G401.6 (cell line): ENCODE data around the gene EPM2A.
A peak's percentile ranks its signal among the peaks of the same experiment; 100 is the strongest.
"Not testable (repeated sequence)": the region's sequence is repeated elsewhere in the genome, so short reads cannot be mapped to it uniquely, and the experiment has no call there.

Experiments
- FAIRE-seq: peaks from 2 replicates; lab custom pipeline; 2012; peaks lifted over from hg19 to GRCh38; lab: Jason Lieb, UNC

Gene EPM2A

DNA sequence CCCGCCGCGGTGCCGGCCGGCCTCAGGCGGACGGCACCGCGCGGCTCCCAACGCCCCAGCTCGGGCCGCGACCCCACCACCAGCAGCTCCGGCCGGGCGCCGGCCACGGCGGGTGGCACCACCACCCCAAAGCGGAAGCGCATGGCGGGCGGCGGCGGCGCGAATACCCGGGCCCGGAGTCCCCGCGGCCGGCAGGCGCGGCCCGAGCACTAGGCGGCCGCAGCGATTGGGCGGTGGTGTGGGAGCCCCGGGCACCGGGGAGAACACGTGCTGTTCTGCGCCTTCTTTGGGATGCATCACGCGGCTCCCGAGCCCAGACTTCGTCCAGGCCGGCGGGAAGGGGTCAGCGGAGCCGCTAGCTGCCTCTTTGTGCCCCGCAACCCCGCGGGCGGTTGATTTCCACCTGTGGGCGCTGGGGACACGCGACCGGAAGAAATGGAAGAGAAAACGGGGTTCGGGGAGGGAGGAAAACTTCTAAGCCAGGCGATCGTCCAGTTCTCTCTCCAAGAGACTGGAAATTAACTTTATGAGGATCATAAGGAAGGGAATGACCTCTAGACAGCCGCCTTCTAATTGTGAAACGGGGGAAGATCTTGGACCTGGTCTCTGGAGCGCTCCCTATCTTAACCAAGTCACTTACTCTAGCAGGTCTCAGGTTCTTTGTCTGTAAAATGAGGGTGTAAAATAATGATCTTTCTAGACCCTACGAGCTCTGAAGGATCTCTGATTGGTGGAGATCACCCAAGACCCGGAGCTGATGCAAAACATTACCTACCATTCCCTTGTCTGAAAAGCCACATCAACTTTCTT lies at the start of gene EPM2A:
EPM2A (minus strand) TSS at position 165 of the 810 bp plus-strand sequence; CDS start at position 143, 22 bp downstream.
- peak; percentile 88 for FAIRE-seq

DNA sequence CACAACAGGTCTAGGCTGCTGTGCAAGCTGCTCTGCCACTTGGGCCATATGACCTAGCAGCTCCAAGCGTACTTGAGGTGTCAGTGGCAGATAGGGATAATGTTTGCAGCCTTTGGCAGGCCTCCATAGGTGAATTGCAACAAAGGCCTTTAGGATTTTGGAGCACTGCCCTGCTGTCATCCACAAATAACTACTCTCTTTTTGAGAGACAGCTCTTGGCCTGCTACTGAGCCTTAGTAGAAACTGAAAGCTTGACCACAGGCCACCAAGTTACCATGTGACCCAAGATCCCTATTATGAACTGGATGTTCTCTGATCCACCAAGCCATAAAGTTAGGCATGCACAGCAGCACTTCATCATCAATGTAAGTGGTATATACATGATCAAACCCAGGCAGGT lies 49.4 kb upstream of the EPM2A start:
- no peak for FAIRE-seq

DNA sequence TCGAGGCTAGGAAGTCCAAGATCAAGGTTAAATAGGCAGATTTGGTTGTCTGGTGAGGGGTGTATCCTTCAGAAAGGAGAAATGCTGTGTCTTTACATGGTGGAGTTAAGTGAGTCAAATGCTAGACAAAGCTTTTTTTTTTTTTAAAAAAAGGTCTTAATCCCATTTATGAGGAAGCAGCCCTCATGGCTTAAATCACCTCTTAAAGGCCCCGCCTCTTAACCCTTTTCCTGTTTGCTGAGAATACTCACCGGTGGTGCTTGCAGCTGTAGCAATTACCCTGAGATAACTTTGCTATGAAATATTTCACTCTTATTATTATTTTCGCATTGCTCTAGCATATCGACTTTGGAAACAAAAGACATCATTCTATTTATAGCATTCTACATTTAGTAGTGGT lies 48.5 kb upstream of the EPM2A start:
- no peak for FAIRE-seq

GRCh38 chr6:145772846-145773245 lies 37.5 kb upstream of the EPM2A start:
- no peak for FAIRE-seq

DNA sequence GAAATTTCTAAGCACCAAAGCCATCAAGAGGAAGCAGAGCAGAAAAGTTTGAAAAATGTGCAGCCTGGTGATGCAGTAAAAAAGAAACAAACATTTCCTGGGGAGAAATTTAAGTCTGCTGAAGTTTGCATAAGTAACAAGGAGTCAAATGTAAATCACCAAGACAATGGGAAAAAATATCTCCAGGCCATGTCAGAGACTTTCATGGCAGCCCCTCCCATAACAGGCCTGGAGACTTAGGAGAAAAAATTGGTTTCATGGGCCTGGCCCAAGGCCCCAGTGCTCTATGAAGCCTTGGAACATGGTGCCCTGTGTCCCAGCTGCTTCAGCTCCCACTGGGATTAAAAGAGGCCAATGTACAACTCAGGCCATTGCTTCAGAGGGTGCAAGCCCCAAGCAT lies 30.1 kb upstream of the EPM2A start:
- FAIRE-seq: no peak

DNA sequence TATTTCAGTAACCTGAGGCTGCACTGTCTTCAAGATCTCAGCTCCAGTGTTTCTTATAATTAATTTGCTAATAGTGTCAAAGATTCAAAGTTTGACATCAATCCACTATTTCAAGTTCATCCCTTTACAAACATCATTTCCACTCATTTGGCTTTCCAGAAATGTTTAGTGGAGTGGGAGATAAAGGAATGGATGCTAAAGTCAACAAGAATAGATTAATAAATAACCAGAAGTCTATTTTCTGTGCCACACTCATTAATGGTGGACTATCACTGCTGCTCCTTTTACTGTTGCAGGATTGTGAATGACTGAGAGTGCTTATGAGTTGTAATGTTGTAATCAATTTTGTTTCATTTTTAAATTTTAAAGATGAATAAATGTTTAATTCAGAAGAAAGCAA lies 28.4 kb upstream of the EPM2A start:
- no peak for FAIRE-seq

- FAIRE-seq: no peak
Measured at GRCh38 chr6:145761584-145761983, 26.3 kb upstream of the EPM2A start.

GRCh38 chr6:145758113-145758512 lies 22.8 kb upstream of the EPM2A start:
- FAIRE-seq: no peak

DNA sequence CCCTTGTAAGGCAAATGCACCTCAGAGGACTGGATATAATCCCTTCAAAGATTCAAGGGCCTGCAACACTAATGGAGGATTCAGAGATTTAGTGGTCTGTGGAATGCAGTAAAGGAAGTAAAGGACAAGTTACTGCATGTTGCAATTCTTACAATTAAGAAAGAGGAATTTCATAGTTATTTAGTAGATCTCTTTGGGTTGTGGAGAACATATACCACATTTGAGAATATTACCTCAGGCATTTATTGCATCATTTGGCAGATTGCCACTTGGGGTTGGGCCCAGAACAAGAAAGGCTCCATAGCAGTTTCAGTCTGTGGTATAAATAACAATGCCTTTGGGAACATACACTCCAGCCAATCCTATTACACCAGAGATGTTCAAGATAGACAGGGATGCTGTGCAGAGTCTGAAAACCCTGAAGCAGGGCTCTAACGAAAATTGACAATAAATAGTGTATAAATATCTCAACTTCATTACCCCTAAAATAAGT lies 20.9 kb upstream of the EPM2A start:
- FAIRE-seq: no peak

- FAIRE-seq: no peak
Measured at GRCh38 chr6:145755682-145756081, 20.4 kb upstream of the EPM2A start.

DNA sequence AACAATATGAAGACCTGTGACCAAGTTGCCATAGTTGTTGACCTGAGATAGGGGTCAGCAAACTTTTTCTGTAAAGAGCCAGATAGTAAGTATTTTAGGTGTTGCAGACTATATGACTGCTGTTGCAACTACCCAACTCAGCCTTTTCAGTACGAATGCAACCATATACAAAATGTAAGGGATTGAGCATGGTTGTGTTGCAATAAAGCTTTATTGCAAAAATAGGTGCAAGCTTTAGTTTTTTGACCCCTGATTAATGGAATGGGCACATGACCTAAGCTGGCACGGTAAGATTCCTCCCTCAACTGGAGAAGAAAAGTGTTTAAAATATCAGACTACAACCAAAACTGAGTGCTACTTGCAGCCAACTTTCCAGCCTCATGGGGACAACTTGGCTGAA lies 17.3 kb upstream of the EPM2A start:
- FAIRE-seq: no peak

DNA sequence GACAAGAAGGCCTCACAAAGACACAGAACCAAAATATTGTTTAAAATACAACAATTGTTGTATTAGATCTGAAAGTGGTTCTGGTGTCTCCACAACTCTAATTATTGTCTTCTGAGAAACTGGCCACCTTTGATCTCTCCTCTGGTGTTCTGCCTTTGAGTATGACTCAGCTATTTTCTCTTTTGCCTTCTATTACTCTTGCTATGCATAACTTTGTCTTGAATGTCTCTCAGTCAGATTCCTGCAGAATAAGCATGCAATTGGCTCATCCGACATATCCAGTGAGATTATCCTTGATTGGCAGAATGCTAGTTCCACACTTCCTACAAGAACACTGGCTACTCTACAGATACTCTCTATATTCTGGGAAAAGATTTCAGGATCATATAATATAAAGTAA lies 14.3 kb upstream of the EPM2A start:
- FAIRE-seq: no peak

GRCh38 chr6:145745861-145746260 lies 10.5 kb upstream of the EPM2A start:
- no peak for FAIRE-seq

DNA sequence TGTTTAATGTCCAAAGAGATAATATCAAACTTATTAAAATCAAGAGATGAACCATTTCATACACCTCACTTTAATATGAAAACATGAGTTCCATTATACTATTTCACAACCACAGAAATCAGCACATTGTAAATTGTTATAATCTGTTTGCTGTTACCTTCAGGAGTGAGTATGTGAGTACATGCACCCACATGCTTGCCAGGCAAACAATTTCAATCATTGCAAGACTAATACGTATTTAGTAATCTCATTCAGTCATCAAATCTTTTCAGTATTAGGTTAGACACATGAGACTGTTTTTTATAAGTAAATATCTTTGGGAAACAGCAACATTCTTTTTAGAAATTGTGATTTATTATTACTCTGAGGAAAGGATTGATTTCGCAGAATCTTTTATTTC lies 9.3 kb upstream of the EPM2A start:
- FAIRE-seq: no peak

GRCh38 chr6:145743332-145743731 lies 8.0 kb upstream of the EPM2A start:
- FAIRE-seq: no peak

GRCh38 chr6:145742472-145742871 lies 7.2 kb upstream of the EPM2A start:
- not testable (repeated sequence) for FAIRE-seq

DNA sequence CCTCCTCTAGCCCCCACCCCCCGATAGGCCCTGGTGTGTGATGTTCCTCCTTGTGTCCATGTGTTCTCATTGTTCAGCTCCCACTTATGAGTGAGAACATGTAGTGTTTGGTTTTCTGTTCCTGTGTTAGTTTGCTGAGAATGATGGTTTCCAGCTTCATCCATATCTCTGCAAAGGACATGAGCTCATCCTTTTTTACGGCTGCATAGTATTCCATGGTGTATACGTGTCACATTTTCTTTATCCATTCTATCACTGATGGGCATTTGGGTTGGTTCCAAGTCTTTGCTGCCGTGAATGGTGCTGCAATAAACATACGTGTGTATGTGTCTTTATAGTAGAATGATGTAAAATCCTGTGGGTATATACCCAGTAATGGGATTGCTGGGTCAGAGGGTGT lies 4.4 kb upstream of the EPM2A start:
- FAIRE-seq: not testable (repeated sequence)

DNA sequence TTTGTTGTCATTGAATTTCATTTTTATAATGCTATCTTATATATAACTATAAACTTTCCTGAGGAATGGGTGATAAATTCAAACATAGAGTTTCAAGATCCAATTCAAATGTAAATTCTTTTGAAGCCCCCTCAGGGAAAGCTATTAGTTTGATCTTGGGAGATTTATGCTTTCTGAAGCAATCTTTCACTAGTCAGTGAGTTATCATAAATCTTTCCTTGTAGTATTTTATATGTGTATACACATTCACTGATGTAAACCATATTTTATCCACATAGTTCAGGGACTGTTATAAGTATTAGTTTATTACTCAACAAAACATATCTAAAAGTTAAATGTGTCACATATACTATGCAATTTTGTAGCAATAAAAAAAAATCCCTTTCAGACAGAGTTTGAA lies 2.9 kb upstream of the EPM2A start:
- no peak for FAIRE-seq

- no peak for FAIRE-seq
Measured at GRCh38 chr6:145736661-145737144, 1.4 kb upstream of the EPM2A start.

GRCh38 chr6:145734486-145735355 lies 599 bp downstream of the EPM2A start:
- peak; percentile 40 for FAIRE-seq

GRCh38 chr6:145733810-145734209 lies 1.5 kb downstream of the EPM2A start:
- FAIRE-seq: no peak

- FAIRE-seq: no peak
Measured at GRCh38 chr6:145733207-145733606, 2.1 kb downstream of the EPM2A start.

DNA sequence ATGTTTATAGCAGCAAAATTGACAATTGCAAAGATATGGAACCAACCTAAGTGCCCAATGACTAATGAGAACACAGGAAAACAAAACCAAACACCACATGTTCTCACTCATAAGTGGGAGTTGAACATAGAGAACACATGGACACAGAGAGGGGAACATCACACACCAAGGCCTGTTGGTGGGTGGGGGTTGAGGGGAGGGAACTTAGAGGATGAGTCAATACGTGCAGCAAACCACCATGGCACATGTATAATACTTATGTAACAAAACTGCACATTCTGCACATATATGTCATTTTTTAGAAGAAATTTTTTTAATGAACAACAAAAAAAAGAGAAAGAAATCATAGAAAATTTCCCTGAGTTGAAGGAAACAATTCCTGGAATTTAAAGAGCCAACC lies 3.9 kb downstream of the EPM2A start:
- FAIRE-seq: no peak
